ENCODE data around the gene EBF3.
"Not testable (repeated sequence)": the region's sequence is repeated elsewhere in the genome, so short reads cannot be mapped to it uniquely, and the experiment has no call there.

The EBF3 gene

DNA sequence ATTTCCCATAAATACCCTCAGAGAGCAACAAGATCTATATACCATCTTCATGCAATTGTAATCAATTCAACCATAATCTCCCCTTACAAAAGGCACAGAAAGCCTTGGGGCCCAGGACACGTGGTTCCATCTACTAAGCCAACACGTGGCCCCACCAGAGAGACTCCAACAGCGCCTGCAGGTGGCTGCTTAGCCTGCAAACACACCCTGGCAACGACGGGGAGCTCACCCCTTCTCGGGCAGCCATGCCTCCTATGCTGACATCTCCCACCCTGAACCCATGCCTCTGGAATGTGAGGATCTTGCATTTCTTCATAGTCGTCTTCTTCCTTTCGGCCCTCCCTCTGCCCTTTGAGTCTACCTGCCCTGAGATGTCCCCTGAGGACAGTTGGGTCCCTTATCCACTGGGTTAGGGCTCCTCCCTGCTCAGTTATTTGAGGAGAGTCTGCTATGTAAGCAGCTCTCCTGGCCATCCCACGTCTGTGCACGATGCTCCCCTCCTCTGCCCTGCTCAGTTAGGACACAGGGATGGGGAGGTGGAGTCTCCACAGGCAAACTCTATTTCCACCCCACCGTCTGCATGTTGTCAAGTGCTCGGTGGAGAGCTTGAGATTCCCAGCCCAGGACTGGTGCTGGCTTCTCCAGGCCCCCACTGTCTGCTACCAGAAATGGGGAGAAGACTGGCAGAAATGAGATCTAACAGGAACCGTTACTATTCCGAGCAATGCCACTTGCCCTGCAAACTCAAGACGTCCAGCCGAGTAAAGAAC lies 36.5 kb downstream of the EBF3 start:
- DNase-seq (ENCODE audit: low read depth), result no peak

- DNase-seq (ENCODE audit: low read depth), result no peak
Measured at GRCh38 chr10:129926066-129927055, 37.7 kb downstream of the EBF3 start.

DNA sequence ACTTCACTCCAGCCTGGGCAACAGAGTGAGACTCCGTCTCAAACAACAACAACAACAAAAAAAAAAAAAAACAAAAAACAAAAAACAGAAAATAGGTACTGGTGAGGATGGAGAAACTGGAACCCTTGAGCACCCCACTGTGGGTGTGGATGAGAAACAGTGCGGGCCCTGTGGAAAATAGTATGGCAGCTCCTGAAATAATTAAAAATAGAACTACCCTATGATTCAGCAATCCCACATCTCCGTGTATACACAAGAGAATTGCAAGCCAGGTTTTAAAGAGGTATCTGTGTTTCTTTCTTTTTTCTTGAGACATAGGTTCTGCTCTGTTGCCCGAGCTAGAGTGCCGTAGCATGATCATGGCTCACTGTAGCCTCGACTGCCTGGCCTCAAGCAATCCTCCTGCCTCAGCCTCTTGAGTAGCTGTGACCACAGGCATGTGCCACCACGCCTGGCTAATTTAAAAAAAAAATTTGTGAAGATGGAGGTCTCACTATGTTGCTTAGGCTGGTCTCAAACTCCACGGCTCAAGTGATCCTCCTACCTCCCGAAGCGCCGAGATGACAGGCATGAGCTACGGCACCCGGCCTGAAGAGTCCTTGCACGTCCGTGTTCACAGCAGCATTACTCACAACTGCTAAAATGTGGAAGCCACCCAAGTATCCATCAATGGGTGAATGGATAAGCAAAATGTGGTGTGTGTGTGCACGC lies 39.5 kb downstream of the EBF3 start:
- DNase-seq (ENCODE audit: low read depth), result no peak

- DNase-seq (ENCODE audit: low read depth), result no peak
Measured at GRCh38 chr10:129922598-129923123, 41.4 kb downstream of the EBF3 start.

- DNase-seq (ENCODE audit: low read depth), result no peak
Measured at GRCh38 chr10:129921801-129922597, 42.1 kb downstream of the EBF3 start.

DNA sequence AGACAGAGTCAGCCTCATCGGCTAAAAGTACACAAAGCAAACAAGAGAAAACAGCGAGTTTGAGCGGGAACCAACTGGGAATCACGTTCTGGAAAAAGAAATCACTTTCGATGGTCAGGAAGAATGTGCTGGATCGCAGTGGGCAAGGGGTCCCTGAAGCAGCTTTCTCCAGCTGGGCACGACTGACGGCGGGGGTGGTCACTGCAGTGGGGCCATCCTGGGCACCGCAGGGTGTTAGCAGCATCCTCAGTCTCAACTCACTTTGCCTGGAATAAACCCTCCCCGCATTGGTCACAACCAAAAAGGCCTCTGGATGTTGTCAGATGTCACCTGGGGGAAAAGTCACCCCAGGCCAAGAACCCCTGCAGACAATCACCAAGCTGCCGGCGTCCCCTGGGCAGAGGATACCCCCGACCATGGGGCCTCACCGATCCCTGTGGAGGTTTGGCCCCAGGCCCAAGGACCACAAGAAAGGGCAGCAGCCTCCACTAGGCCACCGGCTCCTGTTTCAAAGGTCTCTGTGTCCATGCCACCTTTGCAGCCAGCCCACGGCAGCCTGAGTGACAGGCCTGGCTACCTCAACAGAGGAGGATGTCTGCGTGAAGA lies 42.9 kb downstream of the EBF3 start:
- DNase-seq (ENCODE audit: low read depth), result no peak

DNA sequence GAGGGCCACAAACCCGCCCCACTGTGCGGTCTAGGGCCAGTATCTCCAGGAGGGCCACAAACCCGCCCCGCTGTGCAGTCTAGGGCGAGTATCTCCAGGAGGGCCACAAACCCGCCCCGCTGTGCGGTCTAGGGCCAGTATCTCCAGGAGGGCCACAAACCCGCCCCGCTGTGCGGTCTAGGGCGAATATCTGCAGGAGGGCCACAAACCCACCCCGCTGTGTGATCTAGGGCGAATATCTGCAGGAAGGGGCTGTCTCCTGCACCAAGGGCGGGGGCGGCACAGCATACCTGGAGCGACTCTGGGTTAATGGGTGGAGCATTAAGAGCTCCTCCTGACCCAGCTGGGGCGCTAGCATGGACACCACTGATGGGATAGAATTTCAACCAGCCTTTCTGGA lies 43.9 kb downstream of the EBF3 start:
- DNase-seq (ENCODE audit: low read depth), result not testable (repeated sequence)

- DNase-seq (ENCODE audit: low read depth), result no peak
Measured at GRCh38 chr10:129919358-129919757, 44.7 kb downstream of the EBF3 start.

DNA sequence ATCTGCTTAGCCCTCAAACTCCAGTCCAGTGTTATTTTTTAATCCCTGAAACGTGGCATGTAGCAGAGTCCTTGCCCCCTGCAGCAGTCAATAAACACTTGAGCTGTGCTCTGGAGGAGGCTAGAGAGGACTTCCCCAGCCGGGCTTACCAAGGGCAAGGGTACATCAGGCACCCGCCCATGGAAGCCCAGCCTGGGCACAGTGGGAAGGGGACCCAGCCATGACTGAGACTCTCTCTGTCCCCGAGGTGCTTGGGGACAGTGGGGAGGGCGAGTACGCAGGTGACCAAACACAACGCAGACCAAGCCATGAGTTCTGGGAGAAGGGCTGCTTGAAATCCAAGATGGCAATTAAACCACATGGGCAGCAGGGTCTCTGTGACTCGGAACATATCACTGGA lies 45.2 kb downstream of the EBF3 start:
- no peak for DNase-seq (ENCODE audit: low read depth)

GRCh38 chr10:129918401-129918800 lies 45.7 kb downstream of the EBF3 start:
- no peak for DNase-seq (ENCODE audit: low read depth)

DNA sequence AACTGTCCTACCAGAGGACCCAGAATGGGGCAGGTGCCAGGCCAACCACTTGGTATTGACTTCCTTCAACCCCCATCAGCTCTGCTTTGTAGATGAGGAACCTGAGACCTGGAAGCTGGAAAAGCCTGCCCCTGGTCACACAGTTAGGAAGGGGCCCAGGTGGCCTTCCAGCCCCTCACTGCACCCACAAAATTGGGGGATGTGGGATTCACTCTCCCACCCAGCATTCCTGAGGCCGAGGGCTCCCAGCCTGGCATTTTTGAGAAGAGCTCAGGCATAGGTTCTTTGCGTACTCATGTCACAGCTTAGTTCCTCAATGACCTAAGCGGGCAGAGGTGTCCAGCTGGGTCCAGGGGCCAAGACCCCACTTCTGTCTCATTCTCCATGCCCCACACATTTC lies 46.1 kb downstream of the EBF3 start:
- DNase-seq (ENCODE audit: low read depth), result no peak

DNA sequence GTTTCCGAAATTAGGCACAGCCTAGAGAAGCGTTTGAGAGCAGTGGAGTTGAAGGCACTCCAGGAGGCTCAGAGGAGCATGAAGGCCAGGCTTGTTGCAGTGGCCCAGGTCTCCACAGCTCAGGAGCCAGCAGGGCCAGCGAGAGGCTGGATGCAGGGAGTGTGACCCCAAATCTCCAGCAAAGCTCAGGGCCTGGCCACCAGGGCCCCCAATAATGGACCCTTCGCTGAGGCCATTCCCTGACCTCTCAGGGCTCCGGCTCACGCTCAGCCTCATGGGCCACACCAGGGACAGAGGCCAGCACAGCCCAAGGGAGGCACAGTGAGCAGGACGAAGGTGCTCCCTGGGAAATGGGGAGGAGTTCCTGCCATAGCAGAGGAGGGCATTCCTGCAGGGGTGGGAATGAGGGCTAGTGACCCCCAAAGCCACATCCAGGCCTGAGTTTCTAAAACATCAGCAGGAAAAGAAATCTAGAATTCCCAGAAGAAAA lies 47.5 kb downstream of the EBF3 start:
- no peak for DNase-seq (ENCODE audit: low read depth)

- no peak for DNase-seq (ENCODE audit: low read depth)
Measured at GRCh38 chr10:129915526-129916378, 48.3 kb downstream of the EBF3 start.

GRCh38 chr10:129914960-129915359 lies 49.1 kb downstream of the EBF3 start:
- no peak for DNase-seq (ENCODE audit: low read depth)

DNA sequence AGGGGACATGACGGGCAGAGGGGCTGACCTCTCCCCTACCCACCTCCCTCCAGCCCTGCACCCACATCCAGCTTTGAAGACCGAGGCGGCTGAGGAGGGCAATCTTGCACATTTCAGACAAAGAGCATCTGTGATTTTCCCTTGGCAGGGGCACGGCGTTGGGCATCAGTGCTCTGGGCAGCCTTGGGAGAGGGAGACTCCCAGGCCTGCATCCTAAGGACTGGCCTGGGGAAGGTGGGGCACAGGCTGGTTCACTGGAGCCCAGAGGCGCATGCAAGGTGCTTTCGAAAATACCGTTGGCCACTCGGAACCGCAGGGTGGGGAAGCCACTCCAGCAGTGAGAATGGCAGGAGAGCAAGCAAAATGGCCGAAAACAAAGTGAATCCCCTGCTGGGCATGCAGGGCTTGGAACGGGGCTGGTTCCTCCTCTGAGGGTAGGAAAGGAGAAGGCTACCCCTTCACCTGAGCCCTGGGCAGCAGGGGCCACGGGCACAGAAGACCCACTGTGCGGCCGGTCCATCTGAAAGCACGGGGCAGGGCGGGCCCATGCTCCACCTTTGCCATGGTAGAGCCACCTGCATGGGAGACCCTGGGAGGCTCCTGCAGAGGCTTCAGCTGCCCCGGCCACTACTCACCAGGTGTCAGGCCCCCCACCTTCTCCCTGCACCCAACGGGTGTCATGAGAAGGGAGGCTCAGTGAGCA lies 49.8 kb downstream of the EBF3 start:
- no peak for DNase-seq (ENCODE audit: low read depth)

GRCh38 chr10:129912986-129913695 lies 50.9 kb downstream of the EBF3 start:
- no peak for DNase-seq (ENCODE audit: low read depth)

DNA sequence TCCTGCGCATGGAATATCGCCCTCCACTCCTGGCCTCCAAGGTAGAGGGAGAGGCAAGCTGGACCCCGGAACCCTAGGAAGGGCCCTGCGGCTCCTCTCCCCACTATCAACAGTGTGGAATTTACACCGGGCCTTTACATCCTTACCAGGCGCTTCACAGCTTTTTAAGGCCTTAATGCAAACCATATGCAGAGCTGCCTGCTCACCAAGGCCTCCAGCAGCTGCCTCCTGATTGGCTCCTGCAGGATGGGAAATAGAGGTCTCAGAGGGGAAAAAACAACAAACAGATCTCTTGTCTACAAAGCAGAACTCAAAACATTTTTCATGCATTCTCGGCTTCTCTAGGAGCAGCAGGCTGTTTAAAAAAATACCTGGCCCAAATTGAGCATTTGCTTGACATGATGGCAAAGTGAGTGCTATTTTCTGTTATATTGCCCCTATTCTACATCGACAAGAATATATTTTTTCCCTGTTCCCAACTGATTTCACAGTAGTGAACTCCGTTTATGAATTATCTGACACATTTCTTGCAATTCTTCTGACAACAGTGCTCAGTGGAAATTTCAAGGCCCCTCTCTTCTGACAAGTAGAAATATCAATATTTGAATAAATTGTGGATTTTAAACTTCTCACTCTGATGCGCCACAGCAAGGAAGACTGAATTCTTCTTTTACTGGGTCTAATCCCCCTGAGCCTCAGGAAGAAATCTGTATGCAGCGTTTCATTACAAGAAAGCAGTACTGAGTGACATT lies 51.7 kb downstream of the EBF3 start:
- no peak for DNase-seq (ENCODE audit: low read depth)
